ENCODE results near the gene PHF21B. TPM values are rescaled to one million over a fixed set of nuclear protein-coding genes. Genes with fewer than 3 reads are reported as not detected.

The PHF21B gene
- total and polyA plus RNA-seq, 11 donors: 0.04 to 1.6 (median 0.47) TPM; not detected in 4

DNA sequence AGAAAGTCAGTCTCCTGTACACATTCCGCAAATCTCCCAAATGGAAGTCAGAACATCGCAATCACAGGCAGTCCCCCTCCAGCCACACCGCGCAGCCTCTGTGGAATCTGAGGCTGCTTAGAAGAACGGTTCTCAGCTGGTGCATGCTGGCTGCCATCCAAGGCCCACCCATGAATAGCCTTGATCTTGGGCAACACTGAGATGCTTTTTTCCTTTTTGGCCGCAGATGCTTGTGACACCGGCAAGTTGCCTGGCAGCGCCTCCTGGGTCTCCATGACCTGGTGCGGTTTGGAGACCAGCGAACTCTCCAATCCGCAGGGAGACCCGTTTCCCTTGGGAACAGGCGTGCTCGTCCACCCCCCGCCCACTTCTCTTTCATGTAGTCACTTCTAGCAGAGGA lies 26.3 kb upstream of the PHF21B start:
- no peak for DNase-seq
- Histone ChIP-seq H3K4me1 (no peaks in the 10 kb centered on the region), H3K27me3 (peaks cover 0 to 56% (median 4%) of the 10 kb centered on the region in 9 donors), H3K27ac (no peak overlapping the region), H3K4me3 (no peak overlapping the region), H3K36me3 (no peaks in the 10 kb centered on the region), H3K9me3 (no peaks in the 10 kb centered on the region)
- ATAC-seq: no peak
- intact Hi-C loops (cut with DNase I): no loop called here
- TF ChIP-seq, protein P1, sequence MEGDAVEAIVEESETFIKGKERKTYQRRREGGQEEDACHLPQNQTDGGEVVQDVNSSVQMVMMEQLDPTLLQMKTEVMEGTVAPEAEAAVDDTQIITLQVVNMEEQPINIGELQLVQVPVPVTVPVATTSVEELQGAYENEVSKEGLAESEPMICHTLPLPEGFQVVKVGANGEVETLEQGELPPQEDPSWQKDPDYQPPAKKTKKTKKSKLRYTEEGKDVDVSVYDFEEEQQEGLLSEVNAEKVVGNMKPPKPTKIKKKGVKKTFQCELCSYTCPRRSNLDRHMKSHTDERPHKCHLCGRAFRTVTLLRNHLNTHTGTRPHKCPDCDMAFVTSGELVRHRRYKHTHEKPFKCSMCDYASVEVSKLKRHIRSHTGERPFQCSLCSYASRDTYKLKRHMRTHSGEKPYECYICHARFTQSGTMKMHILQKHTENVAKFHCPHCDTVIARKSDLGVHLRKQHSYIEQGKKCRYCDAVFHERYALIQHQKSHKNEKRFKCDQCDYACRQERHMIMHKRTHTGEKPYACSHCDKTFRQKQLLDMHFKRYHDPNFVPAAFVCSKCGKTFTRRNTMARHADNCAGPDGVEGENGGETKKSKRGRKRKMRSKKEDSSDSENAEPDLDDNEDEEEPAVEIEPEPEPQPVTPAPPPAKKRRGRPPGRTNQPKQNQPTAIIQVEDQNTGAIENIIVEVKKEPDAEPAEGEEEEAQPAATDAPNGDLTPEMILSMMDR (IDR thresholded peaks at IDR 0.05): no peak
- TF ChIP-seq POLR2A (IDR thresholded peaks at IDR 0.05): no peak
- WGBS, 4 donors: 68 to 77% (median 75%) methylated on average over 14 to 15 of the region's 15 CpGs

DNA sequence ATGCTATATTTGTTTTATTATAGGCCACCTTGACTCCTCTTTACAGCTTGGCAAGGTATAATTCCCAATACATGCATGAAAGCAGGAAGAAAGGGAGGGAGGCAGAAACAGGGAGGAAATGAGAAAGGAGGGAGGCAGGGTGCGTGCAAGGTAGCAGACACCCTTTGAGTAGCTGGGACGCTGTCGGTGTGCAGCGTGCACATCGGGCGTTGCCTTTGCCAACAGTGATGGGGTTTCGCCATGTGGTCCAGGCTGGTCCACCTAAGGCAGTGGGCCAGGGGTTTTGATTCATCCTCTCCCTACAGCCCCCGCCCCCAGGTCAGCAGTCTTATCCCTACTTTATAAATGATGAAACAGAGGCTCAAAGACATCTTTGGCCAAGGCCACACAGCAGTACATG lies 25.0 kb upstream of the PHF21B start:
- 92 to 93% (median 93%) methylated on average over 8 of the region's 8 CpGs for WGBS, 4 donors
- no peak for ATAC-seq
- H3K27me3 ChIP-seq: peaks cover 0 to 59% (median 4%) of the 10 kb centered on the region in 9 donors

DNA sequence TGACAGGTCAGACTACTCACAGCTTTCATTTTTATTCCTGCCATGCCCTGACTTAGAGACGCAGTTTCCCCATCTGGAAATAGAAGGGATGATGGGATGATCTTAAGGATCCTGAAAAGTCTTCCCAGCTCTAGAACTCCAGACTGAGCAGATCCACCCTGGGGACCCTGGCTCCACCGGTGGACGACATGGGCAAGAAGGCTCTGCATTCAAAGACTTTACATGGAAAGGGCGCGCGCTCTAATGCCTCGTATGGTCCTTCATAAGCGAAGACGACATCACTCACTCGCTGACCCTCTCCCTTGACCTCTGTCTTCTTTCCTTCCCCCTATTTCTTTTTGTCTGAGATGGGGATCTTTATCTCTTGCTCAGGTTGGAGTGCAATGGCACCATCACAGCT lies 24.4 kb upstream of the PHF21B start:
- Histone ChIP-seq H3K4me3 (no peak overlapping the region), H3K36me3 (no peaks in the 10 kb centered on the region), H3K9me3 (no peaks in the 10 kb centered on the region), H3K27me3 (peaks cover 0 to 65% (median 4%) of the 10 kb centered on the region in 9 donors), H3K4me1 (no peaks in the 10 kb centered on the region), H3K27ac (no peak overlapping the region)
- no peak for TF ChIP-seq POLR2A (IDR thresholded peaks at IDR 0.05)
- TF ChIP-seq, protein P1 (IDR thresholded peaks at IDR 0.05): no peak
- intact Hi-C loops (cut with DNase I): no loop called here
- no peak for ATAC-seq
- WGBS, 4 donors: 87 to 90% (median 88%) methylated on average over 10 of the region's 10 CpGs
- DNase-seq: no peak

More for the DNA sequence above, 25.0 kb upstream of the PHF21B start:
- TF ChIP-seq, protein P1 (IDR thresholded peaks at IDR 0.05): no peak
- no peak for TF ChIP-seq POLR2A (IDR thresholded peaks at IDR 0.05)
- H3K27ac ChIP-seq: no peak overlapping the region
- no peak for DNase-seq
- H3K36me3 ChIP-seq: no peaks in the 10 kb centered on the region
- no peaks in the 10 kb centered on the region for H3K9me3 ChIP-seq
- no peaks in the 10 kb centered on the region for H3K4me1 ChIP-seq
- H3K4me3 ChIP-seq: no peak overlapping the region
- intact Hi-C loops (cut with DNase I): no loop called here

DNA sequence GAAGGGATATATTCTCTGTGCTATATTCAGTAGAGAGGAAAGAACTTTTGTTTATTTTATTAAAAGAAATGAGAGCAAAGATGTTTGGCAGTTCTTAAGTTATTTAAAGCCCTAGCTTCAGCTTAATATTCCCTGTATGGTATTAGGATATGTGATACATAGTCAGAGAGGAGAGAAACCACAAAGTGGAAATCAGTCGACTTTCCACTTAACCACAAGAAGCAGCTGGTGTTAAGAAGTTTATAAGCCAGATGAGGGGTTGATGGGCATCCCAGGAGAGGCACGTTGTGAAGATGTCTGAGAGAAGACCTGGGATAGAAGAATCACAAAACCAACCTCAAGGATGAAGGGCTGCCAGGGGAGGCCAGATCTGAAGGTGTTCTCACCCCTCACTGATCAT lies 23.3 kb upstream of the PHF21B start:
- H3K36me3 ChIP-seq: no peaks in the 10 kb centered on the region
- H3K27ac ChIP-seq: no peak overlapping the region
- ATAC-seq (no peak), DNase-seq (no peak)
- H3K4me1 ChIP-seq: no peaks in the 10 kb centered on the region
- WGBS, 4 donors: 44 to 58% (median 47%) methylated on average over 2 of the region's 2 CpGs
- no peak overlapping the region for H3K4me3 ChIP-seq
- intact Hi-C loops (cut with DNase I): no loop called here
- H3K9me3 ChIP-seq: no peaks in the 10 kb centered on the region
- TF ChIP-seq POLR2A (IDR thresholded peaks at IDR 0.05): no peak
- TF ChIP-seq, protein P1 (IDR thresholded peaks at IDR 0.05): no peak
- H3K27me3 ChIP-seq: peaks cover 0 to 73% (median 5%) of the 10 kb centered on the region in 9 donors
